ENCODE results near the gene AK5.
A peak's percentile ranks its signal among the peaks of the same experiment; 100 is the strongest.

The AK5 gene, protein sequence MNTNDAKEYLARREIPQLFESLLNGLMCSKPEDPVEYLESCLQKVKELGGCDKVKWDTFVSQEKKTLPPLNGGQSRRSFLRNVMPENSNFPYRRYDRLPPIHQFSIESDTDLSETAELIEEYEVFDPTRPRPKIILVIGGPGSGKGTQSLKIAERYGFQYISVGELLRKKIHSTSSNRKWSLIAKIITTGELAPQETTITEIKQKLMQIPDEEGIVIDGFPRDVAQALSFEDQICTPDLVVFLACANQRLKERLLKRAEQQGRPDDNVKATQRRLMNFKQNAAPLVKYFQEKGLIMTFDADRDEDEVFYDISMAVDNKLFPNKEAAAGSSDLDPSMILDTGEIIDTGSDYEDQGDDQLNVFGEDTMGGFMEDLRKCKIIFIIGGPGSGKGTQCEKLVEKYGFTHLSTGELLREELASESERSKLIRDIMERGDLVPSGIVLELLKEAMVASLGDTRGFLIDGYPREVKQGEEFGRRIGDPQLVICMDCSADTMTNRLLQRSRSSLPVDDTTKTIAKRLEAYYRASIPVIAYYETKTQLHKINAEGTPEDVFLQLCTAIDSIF

DNA sequence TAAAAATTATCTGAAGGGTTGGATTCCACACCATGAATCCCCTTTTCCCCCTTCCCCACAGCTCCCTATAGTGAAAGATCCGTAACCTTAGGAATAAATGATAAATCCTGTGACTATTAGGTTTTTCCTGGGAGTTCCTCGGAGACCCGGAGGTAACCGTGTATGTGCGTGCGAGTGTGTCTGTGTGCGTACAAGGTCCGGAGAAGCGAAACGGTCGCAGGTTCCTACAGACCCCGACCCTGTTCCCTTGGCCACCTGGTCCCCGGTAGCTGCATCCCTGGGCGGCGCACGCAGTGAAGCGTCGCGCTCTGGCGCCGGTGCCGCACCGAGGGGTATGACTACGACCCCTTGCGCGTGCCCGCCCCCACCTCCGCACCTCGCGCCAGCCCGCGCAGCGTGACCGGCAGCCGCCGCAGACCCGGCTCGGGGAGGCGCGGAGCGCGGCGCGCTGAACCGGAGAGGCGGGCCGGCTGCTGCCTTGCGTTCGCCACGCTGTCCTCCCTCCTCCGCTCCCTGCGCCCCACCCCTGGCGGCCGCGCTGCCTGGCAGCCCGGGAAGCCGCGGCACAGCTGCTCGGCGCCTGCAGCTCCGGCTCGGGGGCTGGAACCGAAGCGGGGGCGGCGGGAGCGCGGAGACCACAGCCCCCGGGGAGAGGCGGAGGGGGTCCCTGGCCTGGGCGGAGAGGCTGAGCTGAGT lies at the start of gene AK5:
TSS of gene AK5 (plus strand) at position 529 of the 696 bp plus-strand sequence. CDS start 295 bp downstream, outside the sequence.
- peak; percentile 79 for DNase-seq

DNA sequence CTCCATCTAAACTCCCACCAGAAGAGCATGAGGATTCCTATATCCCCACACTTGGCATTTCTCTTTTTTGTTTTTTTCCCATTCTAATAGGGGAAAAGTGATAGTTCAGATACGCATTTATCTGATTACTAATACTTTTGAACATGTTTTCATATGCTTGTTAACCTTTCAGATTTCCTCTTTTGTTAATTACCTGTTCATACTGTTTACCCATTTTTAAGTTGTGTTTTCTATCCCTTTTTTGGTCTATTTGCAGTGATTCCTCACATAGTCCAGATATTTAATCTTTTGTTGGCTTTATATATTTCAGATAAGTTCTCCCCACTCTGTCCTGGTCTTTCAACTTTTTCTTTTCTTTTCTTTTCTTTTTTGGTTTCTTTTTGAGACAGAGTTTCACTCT lies 49.0 kb upstream of the AK5 start:
- no peak for DNase-seq

DNA sequence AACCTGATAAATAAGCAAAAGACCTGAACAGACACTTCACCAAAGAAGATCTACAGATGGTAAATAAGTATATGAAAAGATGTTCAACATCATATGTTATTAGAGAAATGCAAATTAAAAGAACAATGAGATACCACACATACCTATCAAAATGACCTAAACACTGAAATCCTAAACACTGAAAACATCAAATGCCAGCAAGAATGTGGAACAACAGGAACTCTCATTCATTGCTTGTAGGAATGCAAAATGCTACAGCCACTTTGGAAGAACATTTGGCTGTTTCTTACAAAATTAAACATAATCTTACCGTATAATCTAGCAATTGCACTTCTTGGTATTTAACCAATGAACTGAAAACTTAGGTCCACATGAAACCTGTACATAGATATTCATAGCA lies 47.7 kb upstream of the AK5 start:
- DNase-seq, result no peak

DNA sequence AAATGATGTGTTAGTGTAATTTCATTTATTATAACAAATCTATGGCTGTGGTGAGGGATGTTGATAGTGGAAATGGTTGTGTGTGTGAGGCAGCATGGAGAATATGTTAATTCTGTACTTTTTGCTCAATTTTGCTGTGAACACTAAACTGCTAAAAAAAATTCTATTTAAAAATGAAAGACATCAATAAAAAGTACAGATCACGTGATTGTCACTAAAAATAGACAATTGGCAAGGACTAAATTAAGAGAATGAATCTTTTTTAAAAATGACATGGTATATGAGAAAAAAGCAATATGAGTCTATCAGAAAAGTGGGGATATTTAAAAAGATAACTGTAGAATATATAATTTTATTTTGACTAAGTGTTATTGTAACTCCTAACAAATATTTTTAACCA lies 46.9 kb upstream of the AK5 start:
- DNase-seq, result no peak

DNA sequence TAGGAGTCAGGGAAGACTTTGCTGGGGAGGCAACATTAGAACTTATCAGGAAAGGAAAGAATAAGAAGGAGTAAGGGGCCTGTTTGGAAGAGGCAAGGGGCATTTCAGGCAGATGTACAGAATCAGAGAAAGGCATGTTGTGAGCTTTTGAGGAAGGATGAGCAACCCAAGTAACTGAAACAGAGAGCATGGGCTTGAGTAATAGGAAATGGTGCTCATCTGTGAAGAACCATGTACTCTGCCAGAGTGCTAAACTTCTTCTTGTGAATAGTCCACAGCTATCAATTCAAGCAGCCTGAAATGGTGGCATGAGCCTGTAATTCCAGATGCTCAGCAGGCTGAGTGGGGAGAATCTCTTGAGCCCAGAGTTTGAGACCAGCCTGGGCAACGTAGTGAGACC lies 43.4 kb upstream of the AK5 start:
- no peak for DNase-seq

DNA sequence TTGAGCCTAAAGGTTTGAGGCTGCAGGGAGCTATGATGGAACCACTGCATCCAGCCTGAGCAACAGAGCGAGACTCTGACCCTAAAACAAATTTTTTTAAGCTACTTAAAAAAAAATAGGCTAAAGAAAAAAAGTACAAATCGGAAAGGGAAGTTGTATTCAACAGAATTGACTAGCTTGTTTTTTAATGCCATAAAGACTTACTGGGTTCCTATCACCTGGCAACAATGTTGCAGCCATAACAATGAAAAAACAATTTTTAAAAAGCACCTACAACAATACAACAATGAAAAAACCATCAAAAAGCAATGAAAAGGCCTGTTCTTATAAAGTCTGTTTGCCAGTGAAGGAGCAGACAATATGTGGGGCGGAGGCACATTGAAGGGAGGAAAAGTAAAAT lies 42.5 kb upstream of the AK5 start:
- no peak for DNase-seq

DNA sequence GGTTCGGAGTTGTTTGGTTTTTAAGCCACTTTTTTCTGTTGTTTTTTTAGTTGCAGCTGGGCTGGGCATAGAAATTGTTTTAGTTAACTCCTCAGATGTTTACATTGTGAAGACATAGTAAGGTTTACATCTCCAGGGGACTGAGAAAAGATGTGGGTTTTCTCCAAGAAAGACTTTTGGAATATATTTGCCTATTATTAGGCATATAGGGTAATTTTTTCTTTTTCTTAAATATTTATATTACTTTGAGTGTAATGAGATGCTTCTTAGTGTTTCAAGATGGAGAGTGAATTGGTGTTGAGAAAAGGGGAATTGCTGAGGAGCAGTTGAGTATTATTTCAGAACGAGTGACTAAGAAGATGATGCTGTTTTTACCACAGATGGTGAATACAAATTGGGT lies 36.0 kb upstream of the AK5 start:
- DNase-seq, result no peak

DNA sequence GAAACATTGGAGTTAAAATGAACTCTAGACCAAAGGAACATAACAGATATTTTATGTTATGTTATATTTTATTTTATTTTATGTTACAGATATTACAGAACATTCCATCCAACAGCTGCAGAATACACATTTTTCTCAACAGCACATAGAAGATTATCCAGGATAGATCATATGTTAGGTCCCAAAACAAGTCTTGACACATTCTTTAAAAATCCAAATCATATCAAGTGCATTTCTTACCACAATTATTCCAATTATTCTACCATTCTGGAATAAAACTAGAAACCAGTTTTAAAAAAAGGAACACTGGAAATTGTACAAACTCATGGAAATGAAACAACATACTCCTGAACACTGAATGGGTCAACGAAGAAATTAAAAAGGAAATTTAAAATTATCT lies 31.7 kb upstream of the AK5 start:
- no peak for DNase-seq

DNA sequence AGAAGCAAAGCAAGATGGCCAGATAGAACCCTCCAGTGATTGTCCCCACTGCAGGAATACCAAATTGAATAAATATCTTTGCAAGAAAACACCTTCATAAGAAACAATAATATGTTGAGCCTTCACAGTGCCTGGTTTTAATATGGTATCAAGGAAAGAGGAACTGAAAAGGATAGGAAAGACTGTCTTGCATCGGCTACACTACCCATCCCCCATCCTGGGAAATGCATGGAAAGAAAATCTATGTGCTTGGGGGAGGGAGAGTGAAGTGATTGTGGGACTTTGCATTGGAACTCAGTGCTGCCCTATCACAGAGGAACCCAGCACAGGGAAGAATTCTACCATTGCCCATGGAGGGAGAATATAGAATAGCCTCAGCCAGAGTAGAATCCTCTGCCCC lies 28.6 kb upstream of the AK5 start:
- DNase-seq, result no peak

DNA sequence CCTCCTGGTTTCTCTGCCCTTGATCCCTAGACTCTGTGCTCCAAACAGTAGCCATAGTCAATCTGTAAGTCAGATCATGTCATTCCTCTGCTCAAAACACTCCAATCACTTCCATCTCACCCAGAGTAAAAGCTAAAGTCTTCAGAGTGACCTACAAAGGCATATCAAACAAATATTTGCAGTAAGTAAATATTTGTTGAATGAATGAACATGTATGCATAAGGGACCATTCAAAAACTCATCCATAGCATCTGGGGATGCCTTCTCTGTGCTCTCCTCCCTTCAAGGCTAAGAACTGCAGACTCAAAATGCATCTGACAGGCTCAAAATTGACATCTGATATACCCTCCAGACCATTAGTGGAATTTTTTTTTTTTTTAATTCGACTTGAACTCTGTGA lies 18.1 kb upstream of the AK5 start:
- DNase-seq, result no peak

DNA sequence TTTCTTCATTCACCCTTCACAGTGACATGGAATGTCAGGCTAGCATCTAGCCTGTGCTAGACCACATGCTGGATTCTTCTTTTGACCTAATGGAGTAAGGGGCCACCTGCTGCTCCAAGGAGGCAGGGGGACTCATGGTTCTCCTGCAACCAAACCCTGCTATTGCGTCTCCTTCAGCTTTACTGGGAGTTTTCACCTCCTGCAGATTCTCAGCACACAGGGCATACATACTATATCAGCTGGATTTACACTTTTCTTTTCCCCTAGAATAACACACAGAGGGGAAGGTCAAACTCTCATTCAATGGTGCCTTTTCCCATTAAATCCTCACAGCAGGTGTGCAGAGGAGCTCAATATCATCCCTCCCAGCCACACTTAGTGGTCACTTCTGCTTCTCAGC lies 16.6 kb upstream of the AK5 start:
- DNase-seq, result no peak

DNA sequence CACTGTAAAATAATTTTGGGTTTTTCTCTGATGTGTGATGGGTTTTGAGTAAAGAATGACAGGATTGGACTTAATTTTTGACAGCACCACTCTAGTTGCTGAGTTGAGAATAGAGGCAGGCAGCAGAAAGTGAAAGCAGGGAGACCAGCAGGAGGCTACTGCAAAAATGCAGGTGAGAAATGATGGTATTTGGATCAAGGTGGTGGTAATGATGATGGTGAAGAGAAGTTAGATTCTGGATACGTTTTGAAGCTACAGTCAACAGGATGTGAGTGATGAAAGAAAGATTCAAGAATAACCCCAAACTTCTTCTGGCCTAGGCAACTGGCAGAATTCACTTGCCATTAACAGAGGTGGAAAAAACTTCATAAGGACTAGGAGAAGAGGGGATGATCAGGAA lies 14.8 kb upstream of the AK5 start:
- no peak for DNase-seq

DNA sequence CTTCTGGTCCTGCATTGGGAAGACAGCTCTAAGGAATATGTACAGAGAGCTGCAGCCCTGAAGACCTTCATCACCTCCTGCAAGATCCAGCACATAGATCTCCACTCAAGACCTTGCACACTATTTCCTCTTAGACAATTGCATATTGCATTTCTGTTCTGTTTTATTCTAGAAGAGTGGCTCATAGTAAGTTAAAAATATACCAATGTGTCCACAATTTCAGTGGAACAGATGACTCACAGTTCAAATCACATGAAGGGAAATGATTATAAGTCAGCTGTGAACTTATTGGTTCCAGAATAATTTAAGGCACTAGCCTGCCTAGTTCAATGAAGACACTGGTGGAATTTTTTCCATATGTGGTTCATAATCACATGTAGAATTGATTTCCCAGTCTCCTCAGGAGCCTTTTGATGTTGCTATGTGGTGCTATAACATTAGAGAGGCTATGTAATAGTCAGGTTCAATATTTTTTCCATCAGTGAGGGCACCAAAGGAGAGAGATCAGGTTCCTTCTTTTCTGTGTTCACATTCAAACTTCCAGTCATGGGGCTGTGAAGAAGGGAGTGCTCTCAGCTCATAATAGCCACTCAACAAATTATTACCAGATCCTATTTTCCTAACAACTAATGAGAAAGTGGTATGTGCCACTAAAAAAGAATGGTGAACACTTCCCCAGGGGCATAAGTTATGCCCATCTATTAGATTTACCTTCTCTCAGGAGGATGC lies 9.8 kb upstream of the AK5 start:
- DNase-seq, result no peak

DNA sequence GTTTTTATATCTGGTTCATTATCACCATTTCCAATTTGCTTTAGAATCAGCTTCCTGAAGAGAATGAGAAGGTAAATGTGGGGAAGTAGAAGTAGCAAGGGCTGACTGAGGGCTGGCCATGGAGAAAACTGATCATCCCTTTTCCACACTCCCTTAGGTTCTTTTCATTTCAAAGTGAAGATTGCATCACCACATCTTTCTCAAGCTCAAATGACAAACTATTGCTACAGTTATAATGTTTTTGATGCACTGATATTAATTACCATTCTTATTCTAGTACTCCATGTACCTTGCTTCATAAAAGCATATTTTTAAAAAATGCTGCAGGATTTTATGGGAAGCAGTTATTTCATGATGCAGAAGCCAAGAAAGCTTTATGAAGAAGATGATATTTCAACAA lies 7.9 kb upstream of the AK5 start:
- no peak for DNase-seq

DNA sequence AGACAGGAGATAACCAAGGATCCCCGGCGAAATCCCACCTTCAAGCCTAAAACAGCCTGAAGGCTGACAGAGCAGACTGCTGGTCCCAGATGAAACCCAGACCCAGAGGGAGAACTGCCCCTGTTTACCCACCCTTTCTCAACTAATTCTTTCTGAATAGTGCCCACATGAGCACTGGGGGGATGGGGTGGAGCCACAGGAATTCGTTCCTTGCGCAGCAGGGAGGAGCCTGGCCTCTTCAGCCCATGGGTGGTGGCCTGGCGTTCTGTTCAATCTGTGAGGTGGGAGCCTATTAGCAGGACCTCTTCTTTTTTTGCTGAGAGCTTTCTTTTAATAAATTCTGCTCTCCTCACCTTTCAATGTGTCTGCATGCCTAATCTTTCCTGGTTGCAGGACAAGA lies 6.6 kb upstream of the AK5 start:
- DNase-seq, result no peak

DNA sequence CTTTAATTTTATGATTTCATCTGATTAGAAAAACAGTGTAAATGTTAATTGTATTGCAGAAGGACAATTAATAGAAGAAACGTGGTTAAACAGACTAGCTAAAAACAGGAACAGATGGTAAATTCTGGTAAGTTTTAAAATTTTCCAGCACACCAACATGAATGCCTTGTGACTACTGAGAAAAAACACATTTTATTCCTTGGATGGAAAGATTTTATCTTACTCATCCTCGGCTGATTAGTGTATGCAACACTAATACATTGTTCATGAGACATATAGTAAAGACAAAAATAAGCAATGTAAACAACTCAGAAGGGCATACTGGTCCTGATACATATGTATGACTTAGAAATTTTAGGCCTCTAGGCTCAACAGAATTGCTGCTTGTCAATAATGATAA lies 4.9 kb upstream of the AK5 start:
- no peak for DNase-seq

DNA sequence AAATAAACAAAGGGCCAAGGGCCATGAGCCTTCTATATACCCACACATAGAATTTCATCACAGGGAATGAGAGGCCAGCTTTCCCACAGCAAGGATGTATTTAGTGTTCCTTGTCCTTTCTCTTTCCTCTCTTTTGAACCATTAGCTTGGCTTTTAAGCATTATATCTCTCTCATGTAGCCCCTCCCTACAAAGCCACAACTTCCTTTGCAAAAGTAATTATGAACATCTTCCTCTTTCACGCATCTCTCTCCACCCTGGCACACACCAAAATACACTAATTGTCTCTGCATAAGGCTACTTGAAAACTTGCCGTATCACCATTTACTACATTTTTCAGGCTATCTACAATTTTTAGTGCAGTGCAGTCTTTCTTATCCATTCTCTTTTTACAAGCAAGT lies 1.9 kb upstream of the AK5 start:
- DNase-seq, result no peak

DNA sequence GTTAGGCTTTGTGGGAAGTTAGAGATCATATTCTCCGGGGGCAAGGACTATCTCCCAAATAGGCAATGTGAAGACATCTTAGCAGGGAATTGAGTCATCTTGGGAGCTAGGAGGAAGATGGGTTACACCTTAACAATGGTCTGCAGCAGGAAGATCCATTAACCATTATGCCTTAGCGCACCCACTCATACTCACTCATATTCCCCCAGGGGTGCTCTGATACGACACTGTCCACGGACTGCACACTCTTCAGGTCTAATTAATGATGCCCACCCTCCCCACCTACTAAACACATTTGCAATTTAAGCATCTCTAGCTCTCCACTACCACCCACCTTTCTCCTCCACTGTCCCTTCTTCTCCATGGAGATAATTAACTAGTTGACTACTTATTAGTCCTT lies 857 bp upstream of the AK5 start:
- DNase-seq, result no peak

DNA sequence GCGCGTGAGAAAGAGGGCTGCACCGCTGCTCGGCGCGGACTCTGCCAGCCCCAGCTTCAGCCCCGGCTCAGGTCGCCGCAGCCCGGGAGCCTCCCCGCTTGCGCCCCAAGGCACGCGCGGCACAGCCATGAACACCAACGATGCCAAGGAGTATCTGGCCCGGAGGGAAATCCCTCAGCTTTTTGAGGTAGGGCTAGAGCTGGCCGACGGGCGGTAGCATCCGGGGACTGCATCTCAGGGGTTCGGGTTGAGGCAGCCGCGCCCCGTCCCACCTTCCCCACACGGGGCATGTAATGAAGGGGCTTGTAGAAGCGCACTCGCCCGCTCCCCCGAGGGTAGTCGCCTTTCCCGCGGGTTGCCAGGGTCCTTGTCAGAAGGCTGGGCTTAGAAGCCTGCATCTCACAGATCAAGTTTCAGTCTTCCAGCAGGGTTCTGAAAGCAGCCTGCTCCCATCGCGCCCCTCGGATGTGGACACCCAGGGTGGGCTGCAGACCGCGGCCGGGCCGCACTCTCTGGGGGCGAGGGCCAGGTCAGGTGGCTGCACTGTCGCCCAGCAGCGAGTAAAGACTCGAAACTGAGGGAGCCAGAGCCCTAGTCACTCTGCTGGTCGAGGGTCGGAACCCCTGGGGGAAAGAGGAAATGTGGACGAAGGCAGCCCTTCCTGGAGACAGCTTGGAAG lies 507 bp downstream of the AK5 start:
- DNase-seq, result peak; percentile 70

DNA sequence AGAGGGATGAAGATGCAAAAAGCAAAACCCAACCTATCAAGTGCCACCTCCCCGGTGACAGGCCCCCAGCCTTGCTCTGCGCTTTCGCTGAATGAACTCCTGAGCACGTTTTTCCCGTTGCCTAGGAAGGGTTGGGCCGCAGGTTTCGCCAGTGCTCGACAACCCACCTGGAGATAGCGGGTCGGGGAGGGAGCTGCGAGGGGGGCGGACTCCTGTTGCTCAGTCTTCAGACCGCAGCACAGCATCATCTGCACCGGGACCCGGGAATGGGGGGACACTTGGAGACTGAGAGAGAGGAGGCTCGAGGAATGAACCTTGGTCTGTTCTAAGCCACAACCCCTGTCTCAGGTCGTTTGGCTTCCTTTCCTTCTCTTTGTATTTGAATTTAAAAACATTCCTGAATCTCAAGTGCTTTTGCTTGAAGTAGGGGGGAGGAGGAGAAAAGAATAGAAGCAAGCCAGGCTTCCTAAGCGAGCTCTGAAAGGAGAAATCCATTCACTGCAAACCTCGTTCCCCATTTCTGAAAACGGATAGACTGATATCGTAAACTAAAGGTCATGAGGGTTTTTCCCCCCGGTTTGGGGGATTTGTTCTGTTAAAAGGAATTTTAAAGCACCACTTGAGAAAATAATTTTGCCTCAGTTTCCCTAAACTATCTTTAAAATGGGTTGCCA lies 1.2 kb downstream of the AK5 start:
- DNase-seq, result no peak

DNA sequence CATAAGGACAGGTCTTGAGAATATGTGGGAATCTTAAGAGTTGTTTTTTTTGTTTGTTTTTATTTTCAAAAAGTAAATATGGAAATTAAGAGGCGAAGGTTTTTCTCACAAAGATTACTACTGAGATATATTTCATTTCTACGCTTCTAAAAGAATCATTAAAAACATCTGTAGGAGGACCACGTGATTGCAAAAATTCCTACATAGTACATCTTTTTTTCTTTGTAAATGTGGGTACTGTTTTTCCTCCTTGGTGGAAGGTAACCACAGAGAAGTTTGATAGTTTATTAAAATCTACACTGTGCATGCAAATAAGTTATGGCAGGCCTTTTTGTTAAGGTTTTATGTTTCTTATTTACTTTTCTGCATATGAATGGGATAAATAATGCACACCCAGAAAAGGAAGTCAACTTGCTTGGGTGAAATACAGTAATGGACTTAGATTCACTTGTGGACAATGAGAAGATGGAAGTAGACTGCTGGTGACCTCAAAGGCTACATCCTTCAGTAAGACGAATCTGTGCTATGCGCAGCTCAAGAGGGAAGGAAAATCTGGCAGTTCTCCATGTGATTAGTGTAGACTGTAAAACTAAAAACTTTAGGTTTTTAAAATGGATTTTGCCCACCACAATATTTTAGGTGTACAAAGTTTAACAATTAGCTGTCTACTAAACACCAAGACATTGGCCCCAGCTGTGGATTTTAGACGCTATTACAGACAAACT lies 2.0 kb downstream of the AK5 start:
- DNase-seq, result no peak

DNA sequence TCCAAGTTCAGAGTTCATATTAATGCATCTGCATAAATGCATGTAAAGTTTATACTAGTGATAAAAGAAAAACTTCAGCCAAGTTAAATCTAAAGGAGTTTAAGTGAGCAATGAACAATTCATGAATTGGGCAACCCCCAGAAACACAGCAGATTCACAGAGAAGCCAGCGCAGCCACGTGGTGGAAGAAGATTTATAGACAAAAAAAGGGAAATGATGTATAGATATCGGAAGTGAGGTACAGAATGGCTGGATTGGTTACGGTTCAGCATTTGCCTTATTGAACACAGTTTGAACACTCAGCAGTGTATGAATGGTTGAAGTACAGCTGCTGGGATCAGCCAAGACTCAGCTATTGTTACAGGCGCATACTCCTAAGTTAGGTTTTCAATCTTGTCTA lies 5.7 kb downstream of the AK5 start:
- DNase-seq, result no peak

All from activated effector memory CD4-positive, alpha-beta T cell treated with anti-CD3 and anti-CD28 coated beads, Interleukin-2, amount 50 U/mL, for 16 hours (primary cell).